ENCODE results near the gene RHOH. TPM values are rescaled to one million over a fixed set of nuclear protein-coding genes. Genes with fewer than 3 reads are reported as not detected.

Gene RHOH
- total and polyA plus RNA-seq, 10 donors, result 51.4 to 112 (median 74.3) TPM

- Histone ChIP-seq H3K36me3 (peaks cover 0 to 8% (median 0%) of the 10 kb centered on the region in 6 donors), H3K27me3 (replicated peaks in 1 of 7) (no peaks in the 10 kb centered on the region)
- intact Hi-C loops (cut with DNase I; ENCODE audit: low total_unique reads), result no loop called here
These were observed 30.9 kb upstream of the RHOH start for GRCh38 chr4:40165916-40166315.

GRCh38 chr4:40168070-40168469, 28.8 kb upstream of the RHOH start:
- peaks cover 0 to 3% (median 0%) of the 10 kb centered on the region in 6 donors for H3K36me3 ChIP-seq
- H3K4me1 ChIP-seq, result peaks cover 0 to 9% (median 3%) of the 10 kb centered on the region in 6 donors
- H3K27ac ChIP-seq, result no peak overlapping the region
- H3K27me3 ChIP-seq (replicated peaks in 1 of 7), result no peaks in the 10 kb centered on the region
- intact Hi-C loops (cut with DNase I; ENCODE audit: low total_unique reads), result no loop called here
- DNase-seq, result no peak
- H3K4me3 ChIP-seq, result no peak overlapping the region
- TF ChIP-seq CTCF (IDR thresholded peaks at IDR 0.05 in 8 of 11, conservative IDR thresholded peaks at IDR 0.05 in 3 of 11) (no peak), POLR2AphosphoS5 (IDR thresholded peaks at IDR 0.05) (no peak), POLR2A (IDR thresholded peaks at IDR 0.05) (no peak)
- H3K9me3 ChIP-seq, result peaks cover 0 to 18% (median 13%) of the 10 kb centered on the region in 8 donors

More at GRCh38 chr4:40165916-40166315, 30.9 kb upstream of the RHOH start:
- no peak for DNase-seq
- peaks cover 0 to 18% (median 13%) of the 10 kb centered on the region in 8 donors for H3K9me3 ChIP-seq
- H3K27ac ChIP-seq, result no peak overlapping the region
- TF ChIP-seq POLR2A (IDR thresholded peaks at IDR 0.05) (no peak), POLR2AphosphoS5 (IDR thresholded peaks at IDR 0.05) (no peak), CTCF (IDR thresholded peaks at IDR 0.05 in 8 of 11, conservative IDR thresholded peaks at IDR 0.05 in 3 of 11) (no peak)
- no peak overlapping the region for H3K4me3 ChIP-seq
- no peaks in the 10 kb centered on the region for H3K4me1 ChIP-seq
- WGBS, 5 donors, result 93 to 100% (median 95%) methylated on average over 1 of the region's 1 CpG

- Histone ChIP-seq H3K4me3 (no peak overlapping the region), H3K27me3 (replicated peaks in 1 of 7) (no peaks in the 10 kb centered on the region), H3K36me3 (peaks cover 0 to 3% (median 0%) of the 10 kb centered on the region in 6 donors), H3K4me1 (peaks cover 0 to 30% (median 16%) of the 10 kb centered on the region in 6 donors), H3K27ac (no peak overlapping the region), H3K9me3 (peaks cover 0 to 18% (median 13%) of the 10 kb centered on the region in 8 donors)
- no peak for DNase-seq
- intact Hi-C loops (cut with DNase I; ENCODE audit: low total_unique reads), result no loop called here
- no peak for TF ChIP-seq POLR2AphosphoS5 (IDR thresholded peaks at IDR 0.05)
- no peak for TF ChIP-seq POLR2A (IDR thresholded peaks at IDR 0.05)
- TF ChIP-seq CTCF (IDR thresholded peaks at IDR 0.05 in 8 of 11, conservative IDR thresholded peaks at IDR 0.05 in 3 of 11), result no peak
These were observed 26.2 kb upstream of the RHOH start for GRCh38 chr4:40170588-40170987.

GRCh38 chr4:40173470-40173875, 23.4 kb upstream of the RHOH start:
- TF ChIP-seq POLR2AphosphoS5 (IDR thresholded peaks at IDR 0.05) (peak in 1 of 3 donors; percentile 26), CTCF (IDR thresholded peaks at IDR 0.05 in 8 of 11, conservative IDR thresholded peaks at IDR 0.05 in 3 of 11) (no peak), POLR2A (IDR thresholded peaks at IDR 0.05) (no peak)
- peaks cover 0 to 4% (median 1%) of the 10 kb centered on the region in 8 donors for H3K9me3 ChIP-seq
- intact Hi-C loops (cut with DNase I; ENCODE audit: low total_unique reads), result no loop called here
- 28 to 38% (median 33%) methylated on average over 4 of the region's 4 CpGs for WGBS, 5 donors
- H3K4me3 ChIP-seq, result no peak overlapping the region
- no peak for DNase-seq
- no peaks in the 10 kb centered on the region for H3K36me3 ChIP-seq
- H3K4me1 ChIP-seq, result peaks cover 0 to 30% (median 16%) of the 10 kb centered on the region in 6 donors
- H3K27me3 ChIP-seq (replicated peaks in 1 of 7), result no peaks in the 10 kb centered on the region
- peak overlapping the region in 5 of 8 donors; percentile 46 to 78 (median 50) for H3K27ac ChIP-seq

Measured in spleen (tissue), 11 donors.